Nephron (organoid): ENCODE measurements around the gene MYO18A.

Source experiments
- H3K27ac Mint-ChIP-seq, 3 experiments: 2 replicates each; pipeline ENCODE4 v1.8.0; 2020; ENCODE audit warnings: mixed read lengths in 3 of 3, mild to moderate bottlenecking in 2 of 3, moderate library complexity in 1 of 3
- H3K27me3 Mint-ChIP-seq: 2 replicates; pipeline ENCODE4 v1.8.0; 2021; ENCODE audit warnings: low read depth, mild to moderate bottlenecking, moderate library complexity, mixed read lengths
- H3K36me3 Mint-ChIP-seq: 2 replicates; pipeline ENCODE4 v1.8.0; 2020; ENCODE audit warnings: low read depth, mixed read lengths
- H3K4me1 Mint-ChIP-seq: 2 replicates; pipeline ENCODE4 v1.8.0; 2020; ENCODE audit warnings: mixed read lengths
- H3K4me3 Mint-ChIP-seq, 3 experiments: 2 replicates each; pipeline ENCODE4 v1.8.0; 2020; ENCODE audit warnings: mild to moderate bottlenecking in 3 of 3, mixed read lengths in 3 of 3, moderate library complexity in 2 of 3
- H3K9me3 Mint-ChIP-seq: 2 replicates; pipeline ENCODE4 v1.8.0; 2020; ENCODE audit warnings: mixed read lengths
- TF ChIP-seq, protein P1 (sequence below), 3 experiments: fragments of 200-600 bp; sonication (generic); IDR thresholded peaks; one replicate each; pipeline ENCODE4 v1.5.0; 2021; ENCODE audit warnings: antibody characterized with exemption in 3 of 3; ENCODE audit not compliant: unreplicated experiment in 3 of 3

MYO18A gene

DNA sequence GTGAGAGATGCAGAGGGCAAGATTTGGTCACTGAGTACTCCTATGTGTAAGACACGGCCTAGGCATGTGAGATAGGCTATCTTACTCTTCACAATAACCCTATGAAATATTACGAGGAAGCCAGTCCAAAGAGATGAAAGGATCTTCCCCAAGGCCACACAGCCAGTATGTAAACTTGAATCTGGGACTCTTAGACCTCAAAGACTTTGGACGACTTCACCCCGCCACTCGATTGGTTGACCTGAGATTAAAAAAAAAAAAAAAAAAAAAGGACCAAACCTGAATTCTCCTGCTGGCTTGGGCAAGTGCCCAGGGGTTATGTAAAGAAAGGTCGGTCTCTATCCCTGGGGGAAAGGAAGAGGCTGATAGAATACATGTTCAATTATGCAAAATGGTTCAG is 104.1 kb downstream of the MYO18A start:
- no peaks in the 10 kb centered on the region for H3K9me3 Mint-ChIP-seq
- H3K4me1 Mint-ChIP-seq = peaks cover 10% of the 10 kb centered on the region
- peak overlapping the region in 1 of 3 experiments; percentile 69 for H3K27ac Mint-ChIP-seq
- peaks cover 29% of the 10 kb centered on the region for H3K36me3 Mint-ChIP-seq
- H3K27me3 Mint-ChIP-seq = peaks cover 3% of the 10 kb centered on the region
- TF ChIP-seq, protein P1, sequence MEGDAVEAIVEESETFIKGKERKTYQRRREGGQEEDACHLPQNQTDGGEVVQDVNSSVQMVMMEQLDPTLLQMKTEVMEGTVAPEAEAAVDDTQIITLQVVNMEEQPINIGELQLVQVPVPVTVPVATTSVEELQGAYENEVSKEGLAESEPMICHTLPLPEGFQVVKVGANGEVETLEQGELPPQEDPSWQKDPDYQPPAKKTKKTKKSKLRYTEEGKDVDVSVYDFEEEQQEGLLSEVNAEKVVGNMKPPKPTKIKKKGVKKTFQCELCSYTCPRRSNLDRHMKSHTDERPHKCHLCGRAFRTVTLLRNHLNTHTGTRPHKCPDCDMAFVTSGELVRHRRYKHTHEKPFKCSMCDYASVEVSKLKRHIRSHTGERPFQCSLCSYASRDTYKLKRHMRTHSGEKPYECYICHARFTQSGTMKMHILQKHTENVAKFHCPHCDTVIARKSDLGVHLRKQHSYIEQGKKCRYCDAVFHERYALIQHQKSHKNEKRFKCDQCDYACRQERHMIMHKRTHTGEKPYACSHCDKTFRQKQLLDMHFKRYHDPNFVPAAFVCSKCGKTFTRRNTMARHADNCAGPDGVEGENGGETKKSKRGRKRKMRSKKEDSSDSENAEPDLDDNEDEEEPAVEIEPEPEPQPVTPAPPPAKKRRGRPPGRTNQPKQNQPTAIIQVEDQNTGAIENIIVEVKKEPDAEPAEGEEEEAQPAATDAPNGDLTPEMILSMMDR (IDR thresholded peaks at IDR 0.05; ENCODE audit: unreplicated experiment in 3 of 3) = no peak
- no peak overlapping the region for H3K4me3 Mint-ChIP-seq

DNA sequence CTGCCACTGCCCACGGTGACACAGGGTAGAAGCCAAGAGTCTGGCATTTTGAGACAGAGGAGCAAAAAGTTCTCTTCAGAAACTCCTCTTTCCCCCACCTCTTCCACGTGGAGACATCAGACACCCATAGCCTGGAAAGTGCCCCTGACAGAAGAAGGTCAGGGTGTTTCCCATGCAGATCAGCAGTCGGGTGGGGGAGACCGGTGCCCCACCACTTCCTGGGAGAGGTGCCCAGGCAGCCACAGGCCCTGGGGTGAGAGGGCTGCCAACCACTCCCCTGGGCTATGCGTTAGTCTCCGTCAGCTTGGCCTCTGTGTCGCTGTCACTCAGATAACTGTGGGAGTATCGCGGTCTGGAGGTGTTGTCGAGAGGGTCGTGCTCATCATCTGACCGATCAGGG is 105.7 kb downstream of the MYO18A start:
- no peaks in the 10 kb centered on the region for H3K9me3 Mint-ChIP-seq
- TF ChIP-seq, protein P1 (IDR thresholded peaks at IDR 0.05; ENCODE audit: unreplicated experiment in 3 of 3) = no peak
- no peak overlapping the region for H3K27ac Mint-ChIP-seq
- H3K36me3 Mint-ChIP-seq = peaks cover 22% of the 10 kb centered on the region
- no peak overlapping the region for H3K4me3 Mint-ChIP-seq
- no peaks in the 10 kb centered on the region for H3K27me3 Mint-ChIP-seq
- peaks cover 16% of the 10 kb centered on the region for H3K4me1 Mint-ChIP-seq

DNA sequence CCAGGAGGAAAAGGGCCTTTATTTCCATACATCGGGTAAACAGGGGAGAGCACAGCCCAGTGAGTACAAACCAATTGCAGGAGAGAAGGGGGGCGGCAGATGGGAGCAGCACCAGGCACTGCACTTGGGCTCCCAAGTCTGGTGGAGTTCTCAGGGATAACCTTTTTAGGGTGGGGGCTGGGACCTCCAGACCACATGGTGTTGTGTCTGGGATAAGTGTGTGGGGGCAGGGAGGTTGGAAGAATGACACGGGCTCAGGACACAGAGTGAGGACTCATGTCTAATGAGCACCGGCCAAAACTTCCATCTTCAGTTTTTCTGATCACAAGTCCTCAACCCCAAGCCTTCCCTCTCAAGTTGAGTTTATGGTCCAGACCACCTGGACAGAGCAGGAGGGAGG is 106.7 kb downstream of the MYO18A start:
- no peaks in the 10 kb centered on the region for H3K9me3 Mint-ChIP-seq
- no peak overlapping the region for H3K4me3 Mint-ChIP-seq
- no peaks in the 10 kb centered on the region for H3K27me3 Mint-ChIP-seq
- H3K36me3 Mint-ChIP-seq = peaks cover 15% of the 10 kb centered on the region
- no peak overlapping the region for H3K27ac Mint-ChIP-seq
- TF ChIP-seq, protein P1 (IDR thresholded peaks at IDR 0.05; ENCODE audit: unreplicated experiment in 3 of 3) = no peak
- peaks cover 18% of the 10 kb centered on the region for H3K4me1 Mint-ChIP-seq

DNA sequence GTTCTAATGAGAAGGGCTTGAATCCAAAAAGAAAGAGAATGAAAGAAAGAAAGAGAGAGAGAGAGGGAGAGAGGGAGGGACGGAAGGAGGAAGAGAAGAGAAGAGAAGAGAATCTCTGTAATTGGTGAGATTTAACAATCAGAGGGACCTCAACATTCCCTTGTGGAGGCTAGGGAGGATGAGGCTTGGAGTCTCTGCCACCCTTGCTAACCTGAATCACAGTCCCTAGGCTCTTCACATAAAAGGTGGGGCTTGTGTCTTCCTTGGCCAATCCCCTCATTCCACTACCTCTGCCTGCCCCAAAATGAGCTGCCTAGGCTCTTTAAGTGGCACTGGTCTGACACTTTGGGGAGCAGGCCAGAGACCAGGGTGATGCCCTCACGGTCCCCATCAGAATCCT is 107.2 kb downstream of the MYO18A start:
- no peak overlapping the region for H3K27ac Mint-ChIP-seq
- H3K9me3 Mint-ChIP-seq = no peaks in the 10 kb centered on the region
- no peaks in the 10 kb centered on the region for H3K27me3 Mint-ChIP-seq
- peaks cover 19% of the 10 kb centered on the region for H3K4me1 Mint-ChIP-seq
- H3K4me3 Mint-ChIP-seq = no peak overlapping the region
- TF ChIP-seq, protein P1 (IDR thresholded peaks at IDR 0.05; ENCODE audit: unreplicated experiment in 3 of 3) = no peak
- H3K36me3 Mint-ChIP-seq = peaks cover 10% of the 10 kb centered on the region

DNA sequence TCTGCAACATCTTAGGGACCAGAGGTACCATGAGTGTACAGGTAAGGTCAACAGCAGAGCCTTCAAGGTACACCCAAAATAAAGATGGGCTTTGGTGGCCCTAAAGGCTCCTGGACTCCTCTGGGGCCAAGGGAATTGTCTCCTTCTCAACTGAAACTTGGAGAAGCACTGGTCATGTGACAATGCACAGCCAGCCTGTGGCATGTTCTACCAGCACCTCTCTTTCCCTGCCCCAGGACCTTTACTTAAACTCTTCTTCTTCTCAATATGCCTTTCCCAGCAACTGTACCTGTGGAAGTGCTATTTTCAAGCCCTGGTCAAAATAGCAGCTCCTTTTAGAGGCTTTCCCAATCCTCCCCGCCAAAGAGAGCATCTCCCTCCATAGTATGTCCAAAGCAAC is 108.9 kb downstream of the MYO18A start:
- no peak overlapping the region for H3K27ac Mint-ChIP-seq
- H3K36me3 Mint-ChIP-seq = peaks cover 5% of the 10 kb centered on the region
- H3K9me3 Mint-ChIP-seq = no peaks in the 10 kb centered on the region
- TF ChIP-seq, protein P1 (IDR thresholded peaks at IDR 0.05; ENCODE audit: unreplicated experiment in 3 of 3) = no peak
- peaks cover 31% of the 10 kb centered on the region for H3K4me1 Mint-ChIP-seq
- H3K27me3 Mint-ChIP-seq = peaks cover 3% of the 10 kb centered on the region
- no peak overlapping the region for H3K4me3 Mint-ChIP-seq

- TF ChIP-seq, protein P1 (IDR thresholded peaks at IDR 0.05; ENCODE audit: unreplicated experiment in 3 of 3) = no peak
- Mint-ChIP-seq H3K36me3 (peaks cover under 1% of the 10 kb centered on the region), H3K9me3 (no peaks in the 10 kb centered on the region), H3K4me3 (no peak overlapping the region), H3K27me3 (peaks cover 3% of the 10 kb centered on the region), H3K27ac (no peak overlapping the region), H3K4me1 (peaks cover 37% of the 10 kb centered on the region)
These were observed 109.4 kb downstream of the MYO18A start for GRCh38 chr17:29070781-29071180.
